D721Med (cell line): ENCODE data around the gene SNRPA.
"Not testable (repeated sequence)": the region's sequence is repeated elsewhere in the genome, so short reads cannot be mapped to it uniquely, and the experiment has no call there.

Experiments used
- DNase-seq: peaks from one replicate; pipeline ENCODE4 v3.0.0; 2011; ENCODE audit warnings: low spot score; ENCODE audit not compliant: insufficient read length
- FAIRE-seq: peaks from 2 replicates; lab custom pipeline; 2011; peaks lifted over from hg19 to GRCh38; lab: Jason Lieb, UNC
- CTCF ChIP-seq: IDR thresholded peaks from 2 replicates; pipeline ENCODE4 v1.5.1; 2012; ENCODE audit warnings: mild to moderate bottlenecking, control low read depth; ENCODE audit not compliant: insufficient read depth; ENCODE audit errors: missing control alignments

The SNRPA gene

DNA sequence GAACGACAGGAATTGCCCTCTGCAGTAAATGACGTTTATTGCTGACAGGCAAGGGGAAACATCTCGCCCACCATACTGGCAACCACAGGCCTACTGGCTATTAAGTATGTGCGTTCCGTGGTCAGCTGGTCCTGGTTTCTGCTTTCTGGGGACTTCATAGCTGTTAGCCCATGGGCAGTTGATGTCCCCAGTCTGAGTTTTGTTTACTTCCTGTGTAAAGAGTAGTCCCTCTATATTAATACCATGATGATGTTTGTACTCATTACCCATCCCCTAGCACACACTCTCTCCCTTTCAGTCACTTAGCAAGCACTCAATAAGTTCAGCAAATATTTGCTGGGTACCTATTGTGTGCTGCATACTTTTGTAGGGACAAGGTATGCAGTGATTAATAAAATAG is 17.9 kb downstream of the SNRPA start:
- TF ChIP-seq CTCF, result no peak
- FAIRE-seq (no peak), DNase-seq (no peak)

- DNase-seq, FAIRE-seq: not testable (repeated sequence)
Measured at GRCh38 chr19:40771101-40771862, 20.3 kb downstream of the SNRPA start.

GRCh38 chr19:40774916-40775631 is 24.1 kb downstream of the SNRPA start, which contains the start of gene MIA:
TSS of gene MIA (plus strand) at chr19:40775521. CDS start at chr19:40775543, 22 bp downstream.
- no peak for DNase-seq
- no peak for TF ChIP-seq CTCF
- no peak for FAIRE-seq

GRCh38 chr19:40775632-40776022 is 24.6 kb downstream of the SNRPA start:
- FAIRE-seq (no peak), DNase-seq (no peak)
- no peak for TF ChIP-seq CTCF

DNA sequence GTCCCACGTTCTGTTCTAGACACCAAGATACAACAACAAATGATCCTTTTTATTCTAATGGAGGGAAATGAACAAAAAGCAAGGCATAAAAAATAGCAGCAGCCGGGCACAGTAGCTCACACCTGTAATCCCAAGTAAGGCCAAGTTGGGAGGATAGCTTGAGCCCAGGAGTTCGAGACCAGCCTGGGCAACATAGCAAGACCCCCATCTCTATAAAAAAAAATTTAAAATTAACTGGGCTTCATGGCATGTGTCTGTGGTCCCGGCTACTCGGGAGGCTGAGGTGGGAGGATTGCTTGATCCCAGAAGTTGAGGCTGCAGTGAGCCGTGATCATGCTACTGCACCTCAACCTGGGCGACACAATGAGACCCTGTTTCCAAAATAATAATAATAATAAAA is 25.4 kb downstream of the SNRPA start:
- FAIRE-seq, result no peak
- DNase-seq, result no peak
- TF ChIP-seq CTCF, result no peak

GRCh38 chr19:40776932-40777644 is 26.1 kb downstream of the SNRPA start:
- FAIRE-seq (no peak), DNase-seq (no peak)
- TF ChIP-seq CTCF, result no peak

DNA sequence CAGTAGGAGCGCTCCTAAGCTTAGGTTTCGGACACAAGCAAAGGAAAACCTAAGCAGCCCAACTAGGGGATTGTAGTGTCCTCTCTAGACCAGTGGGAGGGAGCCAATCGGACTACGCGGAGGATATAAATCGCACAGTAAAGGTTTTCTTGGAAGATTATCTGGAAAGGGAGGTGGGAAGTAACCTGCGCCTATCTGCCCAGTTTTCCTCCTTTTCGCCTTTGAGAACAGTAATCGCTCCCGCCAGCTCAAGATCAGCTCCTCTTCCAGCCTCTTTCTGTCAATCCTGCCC is 26.6 kb downstream of the SNRPA start:
- no peak for TF ChIP-seq CTCF
- no peak for FAIRE-seq
- no peak for DNase-seq
